Activated CD8-positive, alpha-beta memory T cell treated with anti-CD3 and anti-CD28 coated beads for 24 hours (primary cell): Measurements from ENCODE around the gene NTRK2.

ENCODE experiments used
- DNase-seq: peaks from one replicate; pipeline ENCODE4 v3.0.0-alpha.2; 2020

NTRK2 gene

GRCh38 chr9:84669288-84670137, at the start of gene NTRK2:
Gene NTRK2, plus strand, starts transcription at chr9:84669729. Its CDS starts 1,020 bp downstream, at chr9:84670749.
- no peak for DNase-seq

DNA sequence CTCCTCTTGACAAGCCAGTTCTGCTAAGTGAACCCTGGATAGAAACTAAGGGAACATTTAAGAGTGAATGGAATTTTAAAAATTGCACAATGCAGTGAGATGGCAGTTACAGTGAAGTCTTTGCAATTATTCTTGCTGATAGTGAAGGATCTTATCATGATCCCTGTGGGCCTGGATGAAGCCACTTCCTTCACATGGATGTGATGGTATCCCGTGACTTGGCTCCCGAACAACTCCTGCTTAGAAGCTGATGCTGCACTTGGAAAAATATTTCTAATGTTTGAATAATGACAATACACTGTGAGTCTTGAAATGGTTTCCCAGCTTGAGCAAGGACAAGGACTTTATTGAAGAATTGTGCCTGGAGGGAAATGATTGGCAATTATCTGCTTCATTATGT, 49.2 kb upstream of the NTRK2 start:
- DNase-seq: no peak

DNA sequence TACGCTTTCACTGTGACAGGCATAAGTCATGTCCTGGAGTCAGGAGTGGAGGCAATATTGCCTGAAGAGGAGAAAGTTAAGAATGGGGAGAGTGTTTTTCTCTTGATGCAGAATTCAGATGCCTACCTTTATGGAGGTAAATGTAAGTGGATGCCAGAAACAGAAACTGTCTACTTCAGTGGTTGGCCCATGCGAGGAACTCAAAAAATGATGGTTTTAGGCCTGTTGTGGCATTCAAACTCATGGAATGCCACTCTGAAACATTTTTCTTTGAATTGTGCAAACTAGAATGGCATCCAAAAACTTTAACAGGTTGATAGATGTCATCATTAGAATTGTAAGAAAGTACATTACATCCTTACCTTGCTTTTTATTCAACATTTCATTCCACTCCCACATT, 47.7 kb upstream of the NTRK2 start:
- no peak for DNase-seq

- DNase-seq: no peak
These were observed 46.5 kb upstream of the NTRK2 start for GRCh38 chr9:84622981-84623380.

DNA sequence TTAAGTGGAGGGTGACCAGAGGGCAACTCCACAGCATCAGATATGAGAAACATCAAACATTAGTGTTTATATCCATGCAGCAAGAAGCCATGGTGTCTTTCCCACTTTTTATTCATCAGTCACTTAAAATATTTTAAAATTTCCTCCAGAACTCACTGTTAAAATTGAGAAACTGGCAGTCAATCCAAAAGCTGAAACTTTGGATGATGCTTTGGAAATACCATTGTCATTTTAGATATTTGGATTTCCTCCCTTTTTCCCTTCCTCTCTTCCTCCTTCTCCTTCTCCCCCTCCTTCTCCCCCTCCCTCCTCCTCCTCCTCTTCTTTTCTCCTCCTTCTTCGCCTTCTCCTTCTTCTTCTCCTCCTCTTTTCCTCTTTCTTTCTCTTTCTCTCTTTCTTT, 33.1 kb upstream of the NTRK2 start:
- DNase-seq: no peak

GRCh38 chr9:84642553-84643141, 26.9 kb upstream of the NTRK2 start:
- no peak for DNase-seq

DNA sequence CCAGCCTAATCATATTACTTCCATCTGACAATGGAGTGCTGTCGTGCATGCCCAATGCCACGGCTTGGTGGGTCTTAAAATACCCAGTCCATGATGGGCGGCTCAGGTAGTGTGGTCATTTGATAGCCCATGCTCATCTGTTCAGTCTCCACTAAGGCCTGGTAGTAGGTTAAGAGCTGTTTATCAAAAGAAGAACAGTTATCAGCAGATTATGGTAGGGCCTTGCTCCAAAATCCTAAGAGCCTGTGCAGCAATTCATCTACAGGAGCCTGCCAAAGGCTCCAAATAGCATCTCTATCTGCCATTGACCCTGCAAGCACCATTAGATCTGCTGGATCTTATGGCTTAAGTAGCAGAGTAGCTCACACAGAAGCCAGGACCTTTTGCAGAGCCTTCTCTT, 21.8 kb upstream of the NTRK2 start:
- no peak for DNase-seq

DNA sequence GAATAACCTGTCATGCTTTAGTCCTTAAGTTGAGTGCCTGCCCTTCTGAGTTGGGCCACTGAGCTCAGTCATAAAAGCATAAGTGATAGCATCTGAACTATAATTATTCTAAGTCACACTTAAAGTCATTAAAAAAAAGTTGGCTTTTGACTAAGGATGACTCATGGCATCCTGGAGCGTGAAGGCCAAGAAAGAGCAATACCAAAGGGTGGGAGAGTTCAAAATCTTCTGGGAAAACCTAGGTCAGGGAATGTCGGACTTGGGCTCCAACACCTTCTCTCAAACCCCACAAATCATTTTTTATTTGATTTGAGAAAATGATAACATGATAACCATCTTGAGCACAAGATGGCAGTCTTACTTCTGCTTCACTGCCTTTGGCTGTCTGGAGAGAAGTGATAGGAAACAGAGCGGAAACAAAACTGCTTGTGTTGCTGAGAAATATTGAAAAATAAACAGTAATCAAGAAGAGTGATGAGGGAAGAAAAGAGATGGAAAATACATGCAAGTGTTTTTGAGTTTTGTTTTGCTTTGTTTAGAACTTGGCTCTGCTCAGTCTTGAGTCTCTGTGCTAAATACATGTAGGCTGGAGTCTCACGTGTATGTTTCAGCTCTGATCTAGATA, 16.9 kb upstream of the NTRK2 start:
- DNase-seq: no peak

DNA sequence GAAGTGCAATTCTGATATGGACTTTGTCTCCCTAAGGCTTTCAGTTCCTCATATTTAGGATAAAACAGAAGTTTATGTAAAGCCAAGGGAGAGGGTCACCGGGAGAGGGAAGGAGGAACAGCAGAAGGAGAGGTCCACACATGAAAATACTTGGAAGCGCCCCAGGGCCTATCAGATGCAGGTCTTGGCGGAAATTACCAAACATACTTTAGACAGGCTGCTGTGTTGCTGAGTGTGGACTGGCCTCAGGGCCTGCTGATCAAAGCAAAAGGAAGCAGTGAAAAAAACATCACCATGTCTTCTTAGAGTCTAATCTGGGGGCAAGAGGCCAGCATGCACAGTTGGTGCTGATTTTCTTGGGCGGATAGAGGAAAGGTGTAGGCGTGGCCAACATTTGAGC, 14.1 kb upstream of the NTRK2 start:
- no peak for DNase-seq

DNA sequence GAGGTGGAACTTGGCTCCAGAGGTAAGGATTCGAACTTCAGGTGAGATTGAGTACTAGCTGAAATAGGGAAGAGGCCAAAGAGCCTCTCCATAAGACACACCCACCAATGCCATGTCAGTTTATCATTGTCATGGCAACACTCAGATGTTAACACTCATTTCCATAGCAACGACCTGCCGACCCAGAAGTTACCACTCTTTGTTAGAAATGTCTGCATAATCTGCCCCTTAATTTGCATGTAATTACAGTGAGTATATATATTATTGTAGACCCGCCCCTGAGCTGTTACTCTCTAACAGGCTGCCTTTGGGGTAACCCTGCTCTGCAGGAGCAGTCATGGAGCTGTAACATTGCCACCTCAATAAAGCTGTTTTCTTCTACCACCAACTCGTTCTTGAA, 10.2 kb upstream of the NTRK2 start:
- no peak for DNase-seq

DNA sequence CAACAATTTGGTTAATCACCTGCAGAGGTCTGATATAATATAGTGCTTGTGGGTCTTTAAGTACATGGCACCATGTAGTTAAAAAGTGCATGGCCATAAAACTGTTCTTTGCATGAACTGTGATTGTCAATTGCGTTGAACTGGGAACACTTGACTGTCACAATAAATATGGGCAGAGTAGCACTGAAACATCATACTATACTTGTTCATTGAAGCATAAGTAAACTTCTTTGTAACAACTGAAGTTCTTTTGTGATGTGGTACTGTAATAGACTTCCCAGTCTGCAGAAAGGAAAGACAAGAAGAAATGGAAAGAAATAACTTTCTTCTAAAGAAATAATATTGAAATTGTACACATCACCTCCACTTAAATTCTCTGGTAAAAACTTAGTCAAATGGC, 9.8 kb upstream of the NTRK2 start:
- no peak for DNase-seq

DNA sequence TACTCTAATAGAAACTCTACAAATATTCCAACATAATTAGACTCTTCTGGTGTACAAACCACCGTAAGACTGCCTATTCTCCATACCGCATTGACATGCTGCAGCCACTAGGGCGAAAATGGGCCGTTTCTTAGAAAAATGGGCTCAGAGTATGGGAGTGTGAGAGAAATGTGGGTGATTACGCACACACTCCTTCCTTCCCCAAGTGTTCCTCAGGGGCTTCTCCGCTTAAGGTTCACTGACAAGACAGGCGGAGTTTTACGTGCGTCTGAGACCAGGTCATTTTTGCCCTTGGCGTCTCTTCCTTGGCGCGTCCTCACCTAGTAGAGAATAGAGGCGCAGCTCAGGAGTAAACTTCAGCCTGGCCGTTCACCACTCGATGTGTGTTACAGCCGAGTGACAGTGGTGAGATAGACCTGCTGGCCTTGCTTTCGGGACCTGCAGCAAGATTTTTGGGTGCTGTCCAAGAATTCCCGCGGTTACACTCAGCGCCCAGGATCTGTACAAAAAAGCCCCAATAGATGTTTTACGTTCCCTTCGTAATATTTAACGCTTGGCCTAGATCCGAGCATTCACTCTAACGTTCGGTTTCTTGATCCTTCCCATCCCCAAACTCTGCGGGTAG, 1.8 kb upstream of the NTRK2 start:
- DNase-seq: no peak

- DNase-seq: peak; percentile 57
These were observed 1.1 kb upstream of the NTRK2 start for GRCh38 chr9:84668196-84669012.

DNA sequence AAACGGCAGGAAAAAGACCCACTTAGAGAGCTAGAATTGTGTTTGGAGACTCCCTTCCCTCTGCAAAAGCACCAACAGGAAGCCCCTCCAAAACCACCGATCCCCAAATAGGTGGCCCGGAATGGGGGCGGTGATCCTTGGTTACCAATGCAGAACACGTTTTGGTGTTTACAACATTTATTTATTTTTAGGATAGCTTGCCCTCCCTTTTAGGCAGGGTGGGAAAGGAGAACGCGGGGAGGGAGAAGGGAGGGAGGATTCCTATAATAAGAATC, 579 bp upstream of the NTRK2 start:
- no peak for DNase-seq

DNA sequence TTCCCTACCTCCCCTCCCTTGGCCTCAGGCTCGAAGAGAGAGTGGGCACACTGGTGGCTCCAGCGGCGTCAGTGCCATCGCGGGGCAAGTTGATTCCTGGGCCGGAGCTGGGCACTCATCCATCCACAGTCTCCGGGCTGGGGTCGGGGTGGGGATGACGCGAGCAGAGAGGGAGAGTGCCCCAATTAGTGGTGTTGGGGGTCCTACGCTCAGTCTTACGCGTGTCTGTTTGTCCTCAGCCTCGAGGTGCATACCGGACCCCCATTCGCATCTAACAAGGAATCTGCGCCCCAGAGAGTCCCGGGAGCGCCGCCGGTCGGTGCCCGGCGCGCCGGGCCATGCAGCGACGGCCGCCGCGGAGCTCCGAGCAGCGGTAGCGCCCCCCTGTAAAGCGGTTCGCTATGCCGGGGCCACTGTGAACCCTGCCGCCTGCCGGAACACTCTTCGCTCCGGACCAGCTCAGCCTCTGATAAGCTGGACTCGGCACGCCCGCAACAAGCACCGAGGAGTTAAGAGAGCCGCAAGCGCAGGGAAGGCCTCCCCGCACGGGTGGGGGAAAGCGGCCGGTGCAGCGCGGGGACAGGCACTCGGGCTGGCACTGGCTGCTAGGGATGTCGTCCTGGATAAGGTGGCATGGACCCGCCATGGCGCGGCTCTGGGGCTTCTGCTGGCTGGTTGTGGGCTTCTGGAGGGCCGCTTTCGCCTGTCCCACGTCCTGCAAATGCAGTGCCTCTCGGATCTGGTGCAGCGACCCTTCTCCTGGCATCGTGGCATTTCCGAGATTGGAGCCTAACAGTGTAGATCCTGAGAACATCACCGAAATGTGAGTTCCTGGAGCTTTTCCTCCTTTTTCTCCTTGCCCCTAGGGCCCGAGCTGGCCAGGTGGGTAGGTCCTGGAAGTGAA, 861 bp downstream of the NTRK2 start:
- DNase-seq: no peak

DNA sequence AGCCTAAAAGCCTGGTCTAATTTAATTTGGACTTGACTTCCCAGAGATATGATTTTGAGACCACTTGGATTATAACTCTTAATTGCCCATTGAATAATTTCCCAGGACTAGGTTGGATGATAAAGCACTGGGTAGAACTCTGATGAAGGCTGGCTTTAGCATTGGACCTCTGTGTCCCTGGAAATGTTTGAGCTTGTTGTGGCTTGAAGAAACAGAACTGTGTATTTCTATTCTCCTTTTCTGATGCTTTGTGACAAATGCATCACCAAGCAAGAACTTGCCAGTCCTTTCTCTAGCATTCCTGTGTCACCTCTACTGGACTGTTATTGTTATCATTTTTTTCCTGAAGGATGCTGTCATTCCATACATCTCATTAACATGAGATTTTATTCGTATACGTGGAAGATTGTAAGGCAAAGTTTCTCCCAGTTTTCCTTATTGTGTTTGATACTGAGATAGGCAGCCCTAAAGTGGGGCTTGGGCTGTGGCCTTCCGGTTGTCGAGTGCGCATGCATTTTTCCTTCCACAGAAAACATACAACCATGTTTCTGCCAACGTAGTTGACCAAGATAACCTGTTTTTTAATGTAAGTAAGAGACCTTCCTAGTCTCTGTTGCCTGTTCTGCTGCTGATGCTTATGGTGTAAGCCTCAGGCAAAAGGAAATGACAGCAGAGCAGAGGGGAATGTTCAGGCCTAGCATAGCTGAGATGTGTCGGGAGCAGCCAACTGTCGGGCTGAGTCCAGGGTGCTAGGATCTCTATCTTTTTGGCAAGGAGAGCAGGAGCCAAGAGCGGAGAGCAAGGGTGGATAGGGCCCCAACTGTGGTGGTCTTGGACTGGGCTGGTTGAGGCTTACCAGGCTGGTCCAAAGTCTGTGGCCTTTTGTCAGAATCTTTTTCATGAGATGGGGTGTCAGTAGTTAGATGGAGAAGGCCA, 2.3 kb downstream of the NTRK2 start:
- DNase-seq: no peak

GRCh38 chr9:84673806-84674205, 4.3 kb downstream of the NTRK2 start:
- DNase-seq: no peak

DNA sequence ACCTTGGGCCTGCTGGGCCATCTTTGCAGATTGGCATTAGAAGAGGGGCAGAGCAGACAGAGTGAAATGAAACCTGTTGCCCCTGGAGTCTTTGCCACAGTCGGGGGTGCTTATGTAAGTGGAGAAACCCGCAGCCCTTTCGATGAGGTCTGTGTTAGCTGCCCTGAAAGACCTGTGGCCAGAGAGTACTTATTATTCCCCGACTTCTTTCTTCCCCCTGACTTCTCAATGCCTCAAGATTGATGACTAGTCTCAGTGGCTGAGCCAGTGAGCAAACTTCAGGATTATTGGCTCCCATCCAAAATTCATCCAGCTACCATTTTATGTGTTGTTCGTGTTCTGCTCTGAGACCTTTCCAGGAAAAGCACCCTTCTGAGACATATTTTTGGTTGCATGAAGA, 7.6 kb downstream of the NTRK2 start:
- DNase-seq: no peak

DNA sequence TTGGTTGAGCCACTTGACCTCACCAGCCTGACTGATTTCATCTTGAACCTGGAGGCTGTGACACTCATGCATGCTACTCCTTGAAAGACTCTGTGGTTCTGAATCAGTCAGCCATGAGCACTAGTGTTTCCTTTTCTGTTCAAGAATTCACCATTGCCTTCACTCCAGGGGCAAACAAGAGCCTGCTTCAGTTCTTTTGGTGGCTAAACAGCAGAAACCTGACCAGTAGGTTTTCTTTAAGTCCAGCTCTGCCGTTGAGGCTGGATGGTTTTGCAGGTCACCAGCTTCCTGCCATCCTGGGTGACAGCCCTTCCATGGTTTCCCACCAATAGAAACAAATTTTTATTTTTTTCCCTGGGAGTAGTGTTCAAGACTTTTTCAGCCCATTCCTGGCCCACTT, 10.0 kb downstream of the NTRK2 start:
- DNase-seq: no peak

DNA sequence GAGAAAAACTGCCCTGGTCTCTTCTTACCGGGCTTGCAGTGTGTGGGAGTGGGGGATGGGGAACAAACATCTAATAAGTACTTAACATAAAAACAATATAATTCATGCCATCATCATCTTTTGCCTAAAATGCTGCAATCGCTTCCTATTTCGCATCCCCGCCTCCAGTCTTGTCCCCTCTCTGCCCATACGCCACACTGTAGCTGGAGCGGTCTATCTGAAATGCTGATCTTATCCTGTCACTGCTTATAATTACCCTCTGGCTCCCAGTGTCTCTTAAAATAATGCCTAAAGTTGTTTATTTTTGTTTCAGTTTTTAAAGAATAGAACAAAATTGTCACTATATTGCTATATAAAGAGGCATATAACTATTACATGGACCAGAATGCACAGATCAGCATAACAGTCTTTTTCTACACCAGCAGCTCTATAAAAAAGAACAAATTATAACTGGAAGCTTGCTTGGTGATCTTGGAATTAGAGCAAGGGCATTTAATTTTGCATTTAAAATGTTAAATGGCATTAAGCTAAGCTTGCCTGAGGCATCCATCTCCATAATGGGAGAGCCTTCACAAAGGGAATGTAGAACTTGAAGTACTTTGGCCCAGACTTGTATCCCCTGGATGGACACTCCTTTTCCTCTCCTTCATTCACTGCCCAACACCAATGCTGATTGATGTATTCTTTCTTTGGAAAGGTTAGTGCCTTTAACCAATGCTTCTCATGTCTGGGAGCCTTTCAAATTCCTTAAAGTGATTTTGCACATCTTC, 12.2 kb downstream of the NTRK2 start:
- DNase-seq: no peak
